Common myeloid progenitor, CD34-positive (primary cell): ENCODE measurements around the gene BPTF.
"Not testable (repeated sequence)": the region's sequence is repeated elsewhere in the genome, so short reads cannot be mapped to it uniquely, and the experiment has no call there.

ENCODE experiments used
- CTCF ChIA-PET: fragments of 350-600 bp; sonication (Branson Sonifier 250); formaldehyde crosslinking; loops from one replicate; lab custom pipeline; 2021; ENCODE audit warnings: antibody characterized with exemption; lab: Charles Lee
- POLR2A ChIA-PET: fragments of 350-600 bp; sonication (Branson Sonifier 250); formaldehyde crosslinking; loops from one replicate; lab custom pipeline; 2021; ENCODE audit warnings: antibody characterized with exemption; lab: Charles Lee
- DNase-seq, 3 donors: peaks; one replicate each; pipeline versions ENCODE4 v3.0.0 to v3.0.0-alpha.2; 2013
- H3K27ac ChIP-seq, 2 experiments: 1 replicate in 1 of 2; 2 replicates in 1 of 2; pipeline ENCODE4 v1.7.0; 2013; ENCODE audit warnings: inconsistent platforms in 2 of 2, low read length in 2 of 2, mild to moderate bottlenecking in 2 of 2, low read depth in 1 of 2, moderate library complexity in 1 of 2; ENCODE audit not compliant: severe bottlenecking in 2 of 2, insufficient read depth in 1 of 2, poor library complexity in 1 of 2
- H3K27me3 ChIP-seq, 5 experiments: replicated peaks in 2 of 5; 1 replicate in 3 of 5; 2 replicates in 2 of 5; pipeline versions ENCODE4 v1.6.1 to v1.7.0; 2013; ENCODE audit warnings: low read length in 4 of 5, mild to moderate bottlenecking in 2 of 5, moderate library complexity in 2 of 5, inconsistent platforms in 1 of 5; ENCODE audit not compliant: insufficient read depth in 5 of 5, control insufficient read depth in 4 of 5
- H3K36me3 ChIP-seq, 4 experiments: 1 replicate in 2 of 4; 2 replicates in 2 of 4; pipeline versions ENCODE4 v1.6.1 to v1.7.0; 2013; ENCODE audit warnings: low read length in 3 of 4, control low read depth in 1 of 4, mild to moderate bottlenecking in 1 of 4; ENCODE audit not compliant: control insufficient read depth in 4 of 4, insufficient read depth in 4 of 4
- H3K4me1 ChIP-seq, 4 experiments: 1 replicate in 3 of 4; 2 replicates in 1 of 4; pipeline versions ENCODE4 v1.6.1 to v1.7.1; 2013; ENCODE audit warnings: low read length in 3 of 4, mild to moderate bottlenecking in 3 of 4, control low read depth in 1 of 4, inconsistent platforms in 1 of 4, moderate library complexity in 1 of 4; ENCODE audit not compliant: control insufficient read depth in 4 of 4, insufficient read depth in 4 of 4; ENCODE audit errors: control extremely low read depth in 1 of 4
- H3K4me3 ChIP-seq, 7 experiments: 1 replicate in 4 of 7; 2 replicates in 3 of 7; pipeline versions ENCODE4 v1.5.1 to v1.7.0; 2013; ENCODE audit warnings: mild to moderate bottlenecking in 7 of 7, low read length in 6 of 7, moderate library complexity in 6 of 7, inconsistent platforms in 2 of 7, low read depth in 2 of 7, control low read depth in 1 of 7; ENCODE audit not compliant: insufficient read depth in 4 of 7, control insufficient read depth in 1 of 7; ENCODE audit errors: extremely low read depth in 1 of 7
- H3K9me3 ChIP-seq, 5 experiments: 1 replicate in 4 of 5; 2 replicates in 1 of 5; pipeline versions ENCODE4 v1.6.1 to v1.7.1; 2013; ENCODE audit warnings: low read length in 4 of 5, mild to moderate bottlenecking in 2 of 5, inconsistent platforms in 1 of 5, low read depth in 1 of 5, moderate library complexity in 1 of 5; ENCODE audit not compliant: control insufficient read depth in 4 of 5, insufficient read depth in 2 of 5; ENCODE audit errors: control extremely low read depth in 1 of 5
- WGBS: methylation state at CpG from one replicate; pipeline ENCODE4 v1.1.5; 2013; ENCODE audit not compliant: insufficient coverage; 5-methylcytosine and 5-hydroxymethylcytosine counted together

Gene BPTF

DNA sequence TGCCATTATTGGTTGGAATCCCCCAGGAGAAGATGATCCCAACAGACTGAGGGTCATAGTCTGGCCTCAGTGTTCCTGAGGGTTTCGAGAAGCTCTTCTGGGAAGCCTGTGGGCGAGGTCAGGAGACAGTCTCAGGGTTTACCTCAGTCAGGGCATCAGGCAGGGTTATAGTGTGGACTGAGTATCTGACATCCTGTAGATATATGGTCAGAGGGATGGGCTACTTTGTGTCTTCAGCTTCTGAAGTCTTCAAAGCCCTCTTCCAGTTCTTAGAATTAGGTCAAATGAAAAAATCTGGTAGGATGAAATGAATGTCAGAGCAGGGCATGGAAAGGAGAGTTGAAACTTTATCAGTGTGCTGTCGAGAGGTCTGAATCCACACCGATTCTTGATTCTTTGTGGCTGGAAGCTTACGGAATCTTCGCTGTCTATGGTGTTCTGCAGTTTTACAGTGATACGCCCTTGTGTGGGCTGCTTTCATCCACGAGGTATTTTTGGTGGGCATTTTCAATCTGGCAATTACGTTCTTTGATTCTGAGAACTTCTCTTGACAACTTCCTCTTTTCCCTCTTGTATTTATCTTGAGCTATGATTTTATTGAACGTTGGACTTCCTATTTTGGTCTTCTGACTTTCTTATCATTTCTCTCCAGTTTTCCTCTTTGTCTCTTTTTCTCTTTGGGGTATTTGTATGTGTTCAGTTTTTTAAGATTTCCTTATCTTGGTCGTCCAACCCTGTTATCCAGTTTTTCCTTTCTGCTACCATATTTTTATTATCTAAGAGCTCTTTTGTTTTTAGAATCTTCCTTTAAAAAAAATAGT is 30.4 kb downstream of the BPTF start:
- 26% methylated on average over 8 of the region's 11 CpGs for WGBS
- Histone ChIP-seq H3K4me1 (peaks cover 11 to 48% (median 24%) of the 10 kb centered on the region in 4 experiments), H3K4me3 (peak overlapping the region in 1 of 7 experiments; percentile 58), H3K9me3 (no peaks in the 10 kb centered on the region), H3K27ac (peak overlapping the region in 1 of 2 experiments; percentile 49), H3K27me3 (no peaks in the 10 kb centered on the region), H3K36me3 (peaks cover 2 to 13% (median 9%) of the 10 kb centered on the region in 4 experiments)
- ChIA-PET POLR2A (interaction anchor here (0.6 kb wide), 2 partner anchors 65 to 479 kb away, joined by 3 read pairs; partner anchors contain the start of gene PITPNC1), CTCF (interaction anchor here (0.6 to 1.7 kb wide), 8 partner anchors 8 to 272 kb away, joined by 3 to 6 read pairs (median 3); no protein-coding TSS in a partner anchor)
- DNase-seq, result peak; percentile 68 to 90 (median 83)

DNA sequence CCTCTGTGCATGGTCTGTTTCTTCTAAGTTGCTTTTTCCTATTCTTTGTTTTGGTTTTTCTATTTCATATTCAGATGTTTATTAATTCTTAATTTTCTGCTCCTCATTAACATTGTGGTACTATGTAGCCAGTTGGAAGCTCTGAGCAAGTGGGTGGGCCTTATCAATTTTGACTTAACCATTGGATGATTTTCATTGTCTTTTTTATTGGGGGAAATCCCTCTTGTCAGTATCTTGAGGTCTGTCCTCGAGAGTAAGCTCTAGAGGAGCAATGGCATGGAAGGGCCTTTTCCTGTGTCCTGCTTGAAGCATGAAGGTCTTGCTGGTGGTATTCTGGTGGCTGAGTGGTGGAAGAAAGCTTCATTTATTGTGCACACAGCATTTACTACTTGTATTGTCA is 31.1 kb downstream of the BPTF start:
- Histone ChIP-seq H3K36me3 (peaks cover 2 to 14% (median 9%) of the 10 kb centered on the region in 4 experiments), H3K27ac (peak overlapping the region in 1 of 2 experiments; percentile 49), H3K4me1 (peaks cover 11 to 45% (median 23%) of the 10 kb centered on the region in 4 experiments), H3K4me3 (peak overlapping the region in 3 of 7 experiments; percentile 33 to 58 (median 50))
- POLR2A ChIA-PET, result interaction anchor here (0.6 to 0.7 kb wide), 3 partner anchors 30 to 479 kb away, joined by 3 to 4 read pairs (median 3); partner anchors contain the start of gene PITPNC1
- WGBS, result no CpG with 5 or more reads among the region's 1 CpG
- not testable (repeated sequence) for H3K27me3 ChIP-seq, H3K9me3 ChIP-seq
- CTCF ChIA-PET, result interaction anchor here (0.6 to 1.5 kb wide), 5 partner anchors 9 to 273 kb away, joined by 3 to 6 read pairs (median 3); no protein-coding TSS in a partner anchor
- DNase-seq, result peak in 2 of 3 donors; percentile 14 to 47

DNA sequence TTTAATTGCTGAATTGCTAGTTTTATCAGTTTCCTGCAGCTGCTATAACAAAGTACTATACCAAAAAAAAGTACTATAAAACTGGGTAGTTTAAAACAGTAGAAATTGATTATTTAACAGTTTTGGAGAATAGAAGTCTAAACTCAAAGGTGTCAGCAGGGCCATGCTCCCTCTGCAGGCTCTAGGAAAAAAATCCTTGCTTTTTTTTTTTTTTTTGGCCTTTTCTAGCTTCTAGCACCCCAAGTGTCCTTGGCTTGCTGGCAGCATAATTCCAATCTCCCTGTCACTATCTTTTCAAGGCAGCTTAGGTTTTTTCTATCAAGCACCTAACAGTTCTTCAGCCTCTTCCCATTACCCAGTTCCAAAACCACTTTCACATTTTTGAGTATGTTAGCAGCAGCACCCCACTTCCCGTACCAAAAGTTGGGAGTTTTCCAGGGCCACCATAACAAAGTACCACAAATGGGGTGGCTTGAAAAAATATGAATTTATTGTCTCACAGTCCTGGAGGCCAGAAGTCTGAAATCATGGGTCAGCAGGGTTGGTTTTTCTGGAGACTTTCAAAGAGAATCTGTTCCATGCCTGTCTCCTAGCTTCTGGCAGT is 37.4 kb downstream of the BPTF start:
- peak; percentile 12 to 31 (median 19) for DNase-seq
- Histone ChIP-seq H3K27me3 (no peaks in the 10 kb centered on the region), H3K4me3 (no peak overlapping the region), H3K9me3 (no peaks in the 10 kb centered on the region), H3K27ac (no peak overlapping the region), H3K36me3 (peaks cover 0 to 10% (median 7%) of the 10 kb centered on the region in 4 experiments), H3K4me1 (peaks cover 0 to 17% (median 6%) of the 10 kb centered on the region in 4 experiments)
- CTCF ChIA-PET, result interaction anchor here (2.2 kb wide), 1 partner anchor 63 kb away, joined by 8 read pairs; no protein-coding TSS in a partner anchor
- WGBS, result no CpG with 5 or more reads among the region's 1 CpG
- POLR2A ChIA-PET, result no interaction called here

DNA sequence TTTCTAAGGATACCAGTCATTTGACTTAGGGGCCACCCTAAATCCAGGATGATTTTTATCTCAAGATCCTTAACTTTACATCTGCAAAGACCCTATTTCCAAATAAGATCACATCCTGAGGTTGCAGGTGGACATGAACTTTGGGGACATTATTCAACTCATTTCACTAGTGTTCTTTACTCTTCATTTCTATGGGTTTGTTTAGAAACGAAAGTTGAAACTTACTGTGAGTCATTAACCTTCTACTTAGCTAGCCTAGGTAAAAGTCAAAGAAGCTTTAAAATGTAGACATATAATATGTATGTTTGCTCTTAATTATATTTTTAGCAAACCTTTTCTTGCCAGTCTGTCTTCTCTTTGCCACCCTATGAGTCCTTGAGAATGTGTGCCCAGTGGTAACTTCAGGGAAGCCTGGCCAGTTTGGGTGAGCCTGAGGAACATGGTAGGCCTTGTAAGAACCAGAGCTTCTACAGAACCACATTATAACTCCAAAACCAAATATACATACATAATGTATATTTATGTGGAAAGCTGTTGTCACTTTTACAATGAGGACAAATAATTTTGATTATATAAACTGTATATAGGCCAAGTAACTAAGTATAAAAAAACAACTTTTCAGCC is 38.4 kb downstream of the BPTF start:
- no peak overlapping the region for H3K27ac ChIP-seq
- no CpG with 5 or more reads among the region's 1 CpG for WGBS
- CTCF ChIA-PET, result interaction anchor here (0.9 to 2.2 kb wide), 2 partner anchors 9 to 64 kb away, joined by 5 to 8 read pairs; no protein-coding TSS in a partner anchor
- H3K27me3 ChIP-seq, result no peaks in the 10 kb centered on the region
- H3K36me3 ChIP-seq, result peaks cover 0 to 13% (median 7%) of the 10 kb centered on the region in 4 experiments
- H3K4me3 ChIP-seq, result no peak overlapping the region
- no peak for DNase-seq
- POLR2A ChIA-PET, result no interaction called here
- H3K9me3 ChIP-seq, result no peaks in the 10 kb centered on the region
- peaks cover 0 to 11% (median 4%) of the 10 kb centered on the region in 4 experiments for H3K4me1 ChIP-seq

DNA sequence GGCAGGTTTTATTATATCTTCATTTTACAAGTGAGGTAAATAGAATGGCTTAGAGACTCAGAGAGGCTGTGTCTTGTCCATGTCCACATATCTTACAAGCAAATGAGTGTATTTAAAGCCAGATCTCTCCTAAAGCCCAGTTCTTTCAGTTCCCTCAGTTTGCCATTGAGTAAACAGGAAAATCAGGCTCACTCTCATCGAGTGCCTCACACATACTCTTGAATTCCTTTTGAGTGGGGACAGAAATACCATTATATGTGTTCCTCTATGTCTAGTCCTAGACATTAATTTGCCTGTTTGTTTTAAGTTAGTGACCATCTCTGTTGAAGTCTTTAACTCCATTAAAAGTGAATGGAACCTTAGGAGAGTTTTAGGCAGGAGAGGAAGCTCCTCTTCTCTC is 40.1 kb downstream of the BPTF start:
- Histone ChIP-seq H3K27me3 (no peaks in the 10 kb centered on the region), H3K9me3 (no peaks in the 10 kb centered on the region), H3K4me3 (no peak overlapping the region), H3K36me3 (peaks cover 0 to 16% (median 7%) of the 10 kb centered on the region in 4 experiments), H3K4me1 (peaks cover 0 to 5% (median 2%) of the 10 kb centered on the region in 4 experiments), H3K27ac (no peak overlapping the region)
- CTCF ChIA-PET, result interaction anchor here (1.5 kb wide), 1 partner anchor 26 kb away, joined by 4 read pairs; no protein-coding TSS in a partner anchor
- 71% methylated on average over 1 of the region's 1 CpG for WGBS
- DNase-seq, result no peak
- POLR2A ChIA-PET, result interaction anchor here (0.6 kb wide), 1 partner anchor 31 kb away, joined by 4 read pairs; no protein-coding TSS in a partner anchor

DNA sequence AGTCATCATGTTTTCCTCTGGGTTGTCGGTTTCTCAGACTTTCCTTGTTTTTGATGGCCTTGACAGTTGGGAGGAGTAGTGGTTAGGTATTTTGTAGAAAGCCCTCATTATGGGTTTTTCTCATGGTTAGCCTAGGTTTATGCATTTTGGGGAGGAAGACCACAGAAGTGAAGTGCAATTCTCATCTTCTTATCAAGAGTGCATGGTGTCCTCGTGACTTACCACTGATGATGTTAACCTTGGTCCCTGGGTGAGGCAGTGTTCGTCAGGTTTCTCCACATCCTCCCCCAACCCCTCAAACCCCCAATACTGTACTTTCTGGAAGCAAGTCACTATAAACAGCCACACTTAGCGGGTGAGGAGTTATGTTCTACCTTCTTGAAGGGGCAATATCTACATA is 42.3 kb downstream of the BPTF start:
- peak in 2 of 3 donors; percentile 10 to 11 for DNase-seq
- ChIA-PET POLR2A (no interaction called here), CTCF (no interaction called here)
- Histone ChIP-seq H3K27me3 (no peaks in the 10 kb centered on the region), H3K36me3 (peaks cover 0 to 17% (median 5%) of the 10 kb centered on the region in 4 experiments), H3K27ac (no peak overlapping the region), H3K4me1 (peaks cover 0 to 5% (median 2%) of the 10 kb centered on the region in 4 experiments), H3K9me3 (no peaks in the 10 kb centered on the region), H3K4me3 (no peak overlapping the region)
- 80% methylated on average over 3 of the region's 4 CpGs for WGBS
